ENCODE data around the gene ONECUT2. TPM values are rescaled to one million over a fixed set of nuclear protein-coding genes. Genes with fewer than 3 reads are reported as not detected.

Gene ONECUT2
- total RNA-seq, 1 donor from 2014 or later, result 0.06 TPM

DNA sequence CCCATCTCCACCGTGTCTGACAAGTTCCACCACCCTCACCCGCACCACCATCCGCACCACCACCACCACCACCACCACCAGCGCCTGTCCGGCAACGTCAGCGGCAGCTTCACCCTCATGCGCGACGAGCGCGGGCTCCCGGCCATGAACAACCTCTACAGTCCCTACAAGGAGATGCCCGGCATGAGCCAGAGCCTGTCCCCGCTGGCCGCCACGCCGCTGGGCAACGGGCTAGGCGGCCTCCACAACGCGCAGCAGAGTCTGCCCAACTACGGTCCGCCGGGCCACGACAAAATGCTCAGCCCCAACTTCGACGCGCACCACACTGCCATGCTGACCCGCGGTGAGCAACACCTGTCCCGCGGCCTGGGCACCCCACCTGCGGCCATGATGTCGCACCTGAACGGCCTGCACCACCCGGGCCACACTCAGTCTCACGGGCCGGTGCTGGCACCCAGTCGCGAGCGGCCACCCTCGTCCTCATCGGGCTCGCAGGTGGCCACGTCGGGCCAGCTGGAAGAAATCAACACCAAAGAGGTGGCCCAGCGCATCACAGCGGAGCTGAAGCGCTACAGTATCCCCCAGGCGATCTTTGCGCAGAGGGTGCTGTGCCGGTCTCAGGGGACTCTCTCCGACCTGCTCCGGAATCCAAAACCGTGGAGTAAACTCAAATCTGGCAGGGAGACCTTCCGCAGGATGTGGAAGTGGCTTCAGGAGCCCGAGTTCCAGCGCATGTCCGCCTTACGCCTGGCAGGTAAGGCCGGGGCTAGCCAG, 1.2 kb downstream of the ONECUT2 start:
- no peak overlapping the region for H3K4me3 ChIP-seq (ENCODE audit: low read depth, low read length)
- TF ChIP-seq, protein P1, sequence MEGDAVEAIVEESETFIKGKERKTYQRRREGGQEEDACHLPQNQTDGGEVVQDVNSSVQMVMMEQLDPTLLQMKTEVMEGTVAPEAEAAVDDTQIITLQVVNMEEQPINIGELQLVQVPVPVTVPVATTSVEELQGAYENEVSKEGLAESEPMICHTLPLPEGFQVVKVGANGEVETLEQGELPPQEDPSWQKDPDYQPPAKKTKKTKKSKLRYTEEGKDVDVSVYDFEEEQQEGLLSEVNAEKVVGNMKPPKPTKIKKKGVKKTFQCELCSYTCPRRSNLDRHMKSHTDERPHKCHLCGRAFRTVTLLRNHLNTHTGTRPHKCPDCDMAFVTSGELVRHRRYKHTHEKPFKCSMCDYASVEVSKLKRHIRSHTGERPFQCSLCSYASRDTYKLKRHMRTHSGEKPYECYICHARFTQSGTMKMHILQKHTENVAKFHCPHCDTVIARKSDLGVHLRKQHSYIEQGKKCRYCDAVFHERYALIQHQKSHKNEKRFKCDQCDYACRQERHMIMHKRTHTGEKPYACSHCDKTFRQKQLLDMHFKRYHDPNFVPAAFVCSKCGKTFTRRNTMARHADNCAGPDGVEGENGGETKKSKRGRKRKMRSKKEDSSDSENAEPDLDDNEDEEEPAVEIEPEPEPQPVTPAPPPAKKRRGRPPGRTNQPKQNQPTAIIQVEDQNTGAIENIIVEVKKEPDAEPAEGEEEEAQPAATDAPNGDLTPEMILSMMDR (conservative IDR thresholded peaks at IDR 0.05; ENCODE audit: low read depth, low read length), result no peak
- no peak for DNase-seq (ENCODE audit: low read depth)

DNA sequence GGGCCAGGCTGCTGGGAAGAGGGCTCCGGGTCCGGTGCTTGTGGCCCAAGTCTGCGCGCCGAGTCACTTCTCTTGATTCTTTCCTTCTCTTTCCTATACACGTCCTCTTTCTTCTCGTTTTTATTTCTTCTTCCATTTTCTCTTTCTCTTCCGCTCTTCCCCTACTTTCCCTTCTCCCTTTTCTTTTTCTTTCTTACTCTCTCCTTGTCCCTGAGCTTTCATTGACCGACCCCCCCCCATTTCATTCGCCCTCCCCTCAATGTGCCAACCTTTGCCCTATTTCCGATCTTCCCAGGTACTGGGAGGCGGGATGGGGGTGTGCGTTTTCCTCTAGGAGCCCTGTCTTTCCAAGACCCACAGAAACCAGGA, 1.8 kb downstream of the ONECUT2 start:
- TF ChIP-seq, protein P1 (conservative IDR thresholded peaks at IDR 0.05; ENCODE audit: low read depth, low read length), result no peak
- no peak for DNase-seq (ENCODE audit: low read depth)
- no peak overlapping the region for H3K4me3 ChIP-seq (ENCODE audit: low read depth, low read length)

DNA sequence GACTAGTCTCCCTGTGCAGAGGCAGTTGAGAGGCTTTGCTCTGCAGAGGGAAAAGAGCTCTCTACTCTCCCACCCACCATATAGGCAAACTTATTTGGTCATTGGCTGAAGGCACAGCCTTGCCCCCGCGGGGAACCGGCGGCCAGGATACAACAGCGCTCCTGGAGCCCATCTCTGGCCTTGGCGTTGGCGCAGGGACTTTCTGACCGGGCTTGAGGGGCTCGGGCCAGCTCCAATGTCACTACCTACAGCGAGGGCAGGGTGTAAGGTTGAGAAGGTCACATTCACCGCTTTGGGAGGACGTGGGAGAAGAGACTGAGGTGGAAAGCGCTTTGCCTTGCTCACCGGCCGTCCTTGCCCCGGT, 2.2 kb downstream of the ONECUT2 start:
- TF ChIP-seq, protein P1 (conservative IDR thresholded peaks at IDR 0.05; ENCODE audit: low read depth, low read length), result no peak
- DNase-seq (ENCODE audit: low read depth), result no peak
- H3K4me3 ChIP-seq (ENCODE audit: low read depth, low read length), result peak overlapping the region; percentile 47

DNA sequence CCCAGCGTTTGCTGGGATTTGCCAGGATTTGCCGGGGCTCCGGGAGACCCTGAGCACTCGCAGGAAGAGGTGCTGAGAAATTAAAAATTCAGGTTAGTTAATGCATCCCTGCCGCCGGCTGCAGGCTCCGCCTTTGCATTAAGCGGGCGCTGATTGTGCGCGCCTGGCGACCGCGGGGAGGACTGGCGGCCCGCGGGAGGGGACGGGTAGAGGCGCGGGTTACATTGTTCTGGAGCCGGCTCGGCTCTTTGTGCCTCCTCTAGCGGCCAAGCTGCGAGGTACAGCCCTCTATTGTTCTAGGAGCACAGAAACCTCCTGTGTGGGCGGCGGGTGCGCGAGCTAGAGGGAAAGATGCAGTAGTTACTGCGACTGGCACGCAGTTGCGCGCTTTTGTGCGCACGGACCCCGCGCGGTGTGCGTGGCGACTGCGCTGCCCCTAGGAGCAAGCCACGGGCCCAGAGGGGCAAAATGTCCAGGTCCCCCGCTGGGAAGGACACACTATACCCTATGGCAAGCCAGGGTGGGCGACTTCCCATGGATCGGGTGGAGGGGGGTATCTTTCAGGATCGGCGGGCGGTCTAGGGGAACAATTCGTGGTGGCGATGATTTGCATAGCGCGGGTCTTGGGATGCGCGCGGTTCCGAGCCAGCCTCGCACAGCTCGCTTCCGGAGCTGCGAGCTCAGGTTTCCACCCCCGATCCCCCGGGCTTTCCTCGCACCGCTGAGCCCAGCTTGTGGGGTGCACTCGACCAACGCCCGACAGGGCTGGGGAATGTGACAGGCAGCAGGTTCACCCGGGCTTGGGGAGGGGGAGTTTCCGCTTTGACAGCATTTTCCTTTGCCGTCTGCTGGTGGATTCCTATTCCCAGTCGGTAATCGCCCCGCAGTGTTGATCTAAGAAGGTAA, 2.8 kb downstream of the ONECUT2 start:
- peak overlapping the region; percentile 47 for H3K4me3 ChIP-seq (ENCODE audit: low read depth, low read length)
- TF ChIP-seq, protein P1 (conservative IDR thresholded peaks at IDR 0.05; ENCODE audit: low read depth, low read length), result peak; percentile 69
- DNase-seq (ENCODE audit: low read depth), result no peak

DNA sequence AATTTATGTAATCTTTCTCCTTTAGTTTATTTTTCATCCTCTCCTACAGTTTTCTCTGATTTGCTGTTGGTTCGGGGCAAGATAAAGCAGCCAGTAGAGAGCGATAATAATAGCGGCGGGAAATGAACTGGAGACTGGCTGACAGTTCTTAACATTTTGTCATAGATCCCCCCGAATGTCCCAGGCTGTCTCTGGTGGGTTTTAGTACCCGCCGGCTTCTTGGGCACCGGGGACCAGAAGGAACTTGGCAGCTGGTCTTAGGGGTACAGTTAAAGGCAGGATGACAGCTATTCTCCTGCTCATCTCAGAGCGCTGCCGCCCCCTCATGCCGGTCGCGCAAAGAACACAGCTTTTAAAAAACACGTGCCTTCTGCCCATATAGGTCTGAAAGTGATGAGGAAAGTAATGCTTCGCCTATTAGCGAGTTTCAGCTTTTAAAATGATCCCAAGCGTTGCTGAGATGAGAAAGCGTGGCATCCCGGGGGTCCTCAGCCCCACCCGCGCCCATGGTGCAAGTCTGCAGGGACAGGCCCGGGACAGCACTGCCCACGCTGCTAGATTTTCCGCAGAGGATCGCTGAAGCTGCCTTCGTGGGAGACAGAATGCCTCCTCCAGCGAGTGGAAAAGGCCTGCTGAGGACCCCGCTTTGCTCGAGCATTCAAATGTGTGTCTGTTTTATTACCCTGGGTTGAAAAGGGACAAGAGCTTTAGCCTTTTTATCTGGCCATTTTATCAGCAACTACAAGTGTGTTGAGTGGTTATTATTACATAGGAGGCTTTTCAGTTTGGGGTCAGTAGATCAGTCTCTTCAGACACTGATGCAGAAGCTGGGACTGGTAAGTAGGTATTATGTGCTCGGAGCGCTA, 3.8 kb downstream of the ONECUT2 start:
- no peak for DNase-seq (ENCODE audit: low read depth)
- H3K4me3 ChIP-seq (ENCODE audit: low read depth, low read length), result peak overlapping the region; percentile 47
- TF ChIP-seq, protein P1 (conservative IDR thresholded peaks at IDR 0.05; ENCODE audit: low read depth, low read length), result peak; percentile 30

DNA sequence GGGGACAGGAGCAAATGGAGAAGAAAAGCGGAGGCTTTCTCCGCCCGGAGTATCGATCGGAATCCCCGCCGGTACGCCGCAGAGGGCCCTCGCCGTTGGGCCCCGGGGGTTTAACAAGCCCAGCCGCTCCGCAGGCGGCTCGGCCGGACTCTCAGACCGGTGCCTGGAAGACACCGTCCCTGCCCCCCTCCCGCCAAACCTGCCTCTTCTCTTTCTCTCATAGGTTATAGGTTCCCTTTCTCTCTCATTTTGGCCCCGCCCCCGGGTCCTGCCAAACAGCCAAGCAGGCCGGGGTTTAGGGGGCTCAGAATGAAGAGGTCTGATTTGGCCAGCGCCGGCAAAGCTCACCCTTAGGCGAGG, 4.4 kb downstream of the ONECUT2 start:
- no peak for DNase-seq (ENCODE audit: low read depth)

More for the DNA sequence above, 4.4 kb downstream of the ONECUT2 start:
- no peak overlapping the region for H3K4me3 ChIP-seq (ENCODE audit: low read depth, low read length)
- TF ChIP-seq, protein P1 (conservative IDR thresholded peaks at IDR 0.05; ENCODE audit: low read depth, low read length), result no peak

All from epithelial cell of proximal tubule (primary cell).